Bronchial epithelial cell (primary cell): ENCODE data around the gene ZNF263. TPM values are rescaled to one million over a fixed set of nuclear protein-coding genes. Genes with fewer than 3 reads are reported as not detected.

ENCODE experiments used
- DNase-seq: peaks from one replicate; pipeline ENCODE4 v3.0.0-alpha.2; 2010; ENCODE audit warnings: low read depth
- FAIRE-seq: peaks from 2 replicates; lab custom pipeline; 2011; peaks lifted over from hg19 to GRCh38; lab: Jason Lieb, UNC
- H3K27me3 ChIP-seq: 2 replicates; pipeline ENCODE4 v1.5.1; 2011; ENCODE audit warnings: low read length; ENCODE audit not compliant: control insufficient read depth, insufficient read depth
- H3K36me3 ChIP-seq: 2 replicates; pipeline ENCODE4 v1.5.1; 2011; ENCODE audit warnings: low read length; ENCODE audit not compliant: control insufficient read depth, insufficient read depth
- H3K4me3 ChIP-seq: 2 replicates; pipeline ENCODE4 v1.5.1; 2011; ENCODE audit warnings: mild to moderate bottlenecking, low read depth, low read length, control low read depth
- total RNA-seq: library from RNA; depleted of rRNA; stranded (reverse); fragments of >200 nt; gene quantifications from 2 replicates; pipeline ENCODE4 v1.2.1, GENCODE V29; 2014
- TF ChIP-seq, protein P1 (sequence below): IDR thresholded peaks from 2 replicates; pipeline ENCODE4 v1.5.1; 2011; ENCODE audit warnings: mild to moderate bottlenecking, moderate library complexity, low read length, control low read depth, inconsistent platforms; ENCODE audit not compliant: insufficient read depth, severe bottlenecking

ZNF263 gene
- total RNA-seq, 1 donor from 2014 or later: 60.6 TPM

- DNase-seq (peak; percentile 40), FAIRE-seq (no peak)
- Histone ChIP-seq H3K36me3 (no peaks in the 10 kb centered on the region), H3K4me3 (no peak overlapping the region), H3K27me3 (no peaks in the 10 kb centered on the region)
- TF ChIP-seq, protein P1, sequence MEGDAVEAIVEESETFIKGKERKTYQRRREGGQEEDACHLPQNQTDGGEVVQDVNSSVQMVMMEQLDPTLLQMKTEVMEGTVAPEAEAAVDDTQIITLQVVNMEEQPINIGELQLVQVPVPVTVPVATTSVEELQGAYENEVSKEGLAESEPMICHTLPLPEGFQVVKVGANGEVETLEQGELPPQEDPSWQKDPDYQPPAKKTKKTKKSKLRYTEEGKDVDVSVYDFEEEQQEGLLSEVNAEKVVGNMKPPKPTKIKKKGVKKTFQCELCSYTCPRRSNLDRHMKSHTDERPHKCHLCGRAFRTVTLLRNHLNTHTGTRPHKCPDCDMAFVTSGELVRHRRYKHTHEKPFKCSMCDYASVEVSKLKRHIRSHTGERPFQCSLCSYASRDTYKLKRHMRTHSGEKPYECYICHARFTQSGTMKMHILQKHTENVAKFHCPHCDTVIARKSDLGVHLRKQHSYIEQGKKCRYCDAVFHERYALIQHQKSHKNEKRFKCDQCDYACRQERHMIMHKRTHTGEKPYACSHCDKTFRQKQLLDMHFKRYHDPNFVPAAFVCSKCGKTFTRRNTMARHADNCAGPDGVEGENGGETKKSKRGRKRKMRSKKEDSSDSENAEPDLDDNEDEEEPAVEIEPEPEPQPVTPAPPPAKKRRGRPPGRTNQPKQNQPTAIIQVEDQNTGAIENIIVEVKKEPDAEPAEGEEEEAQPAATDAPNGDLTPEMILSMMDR: no peak
Measured at GRCh38 chr16:3242709-3243108, 40.6 kb upstream of the ZNF263 start.

GRCh38 chr16:3243882-3244281 lies 39.4 kb upstream of the ZNF263 start:
- DNase-seq: peak; percentile 37
- TF ChIP-seq, protein P1: no peak
- Histone ChIP-seq H3K4me3 (no peak overlapping the region), H3K36me3 (no peaks in the 10 kb centered on the region), H3K27me3 (no peaks in the 10 kb centered on the region)
- no peak for FAIRE-seq

GRCh38 chr16:3246002-3246401 lies 37.3 kb upstream of the ZNF263 start:
- no peak for FAIRE-seq
- H3K27me3 ChIP-seq: no peaks in the 10 kb centered on the region
- TF ChIP-seq, protein P1: no peak
- no peak overlapping the region for H3K4me3 ChIP-seq
- no peaks in the 10 kb centered on the region for H3K36me3 ChIP-seq
- no peak for DNase-seq

DNA sequence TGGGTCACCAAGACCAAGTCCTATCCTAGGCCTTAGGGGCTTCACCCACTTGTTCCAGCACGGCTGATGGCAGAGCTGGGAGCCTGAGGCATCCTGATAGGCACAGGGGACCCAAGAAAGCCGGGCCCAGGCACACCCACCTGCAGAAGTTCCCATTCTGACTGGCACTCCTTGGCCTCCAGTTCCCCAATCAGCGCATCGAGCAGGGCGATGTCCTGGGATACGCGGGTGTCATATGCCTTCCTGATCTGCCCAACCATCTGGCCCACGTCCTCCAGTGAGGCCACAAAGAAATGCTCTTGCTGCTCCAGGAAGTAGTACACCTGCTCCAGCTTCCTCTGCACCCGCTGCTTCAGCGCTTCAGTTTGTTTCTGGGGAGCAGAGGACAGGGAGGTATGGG lies 36.4 kb upstream of the ZNF263 start:
- Histone ChIP-seq H3K36me3 (no peaks in the 10 kb centered on the region), H3K27me3 (no peaks in the 10 kb centered on the region), H3K4me3 (no peak overlapping the region)
- DNase-seq: no peak
- TF ChIP-seq, protein P1: no peak
- no peak for FAIRE-seq

- TF ChIP-seq, protein P1: no peak
- no peak for FAIRE-seq
- DNase-seq: no peak
- no peaks in the 10 kb centered on the region for H3K27me3 ChIP-seq
- no peak overlapping the region for H3K4me3 ChIP-seq
- H3K36me3 ChIP-seq: no peaks in the 10 kb centered on the region
Measured at GRCh38 chr16:3248596-3248995, 34.7 kb upstream of the ZNF263 start.

GRCh38 chr16:3249020-3249419 lies 34.3 kb upstream of the ZNF263 start:
- DNase-seq: no peak
- Histone ChIP-seq H3K36me3 (no peaks in the 10 kb centered on the region), H3K27me3 (no peaks in the 10 kb centered on the region), H3K4me3 (no peak overlapping the region)
- no peak for FAIRE-seq
- TF ChIP-seq, protein P1: no peak
